Measurements from ENCODE around the gene RAB11FIP5. TPM values are rescaled to one million over a fixed set of nuclear protein-coding genes. Genes with fewer than 3 reads are reported as not detected.

RAB11FIP5 gene
- total and polyA plus RNA-seq, 2 of the 4 experiments (the other 2 are of a cell fraction), result 21.5 to 34.5 TPM

- H3K9ac ChIP-seq (ENCODE audit: low read depth, low read length), result no peak overlapping the region
- ChIA-PET POLR2A (ENCODE audit: unreplicated experiment) (no interaction called here), CTCF (interaction anchor here (1.5 kb wide), 1 partner anchor 71 kb away, joined by 3 read pairs; no protein-coding TSS in a partner anchor)
- H3K27me3 ChIP-seq (ENCODE audit: control insufficient read depth, insufficient read depth, low read length), result no peaks in the 10 kb centered on the region
- H3K79me1 ChIP-seq (ENCODE audit: low read depth in 1 of 2, low read length in 2 of 2), result peaks cover 39 to 97% of the 10 kb centered on the region in 2 experiments
- TF ChIP-seq USF2 (IDR thresholded peaks at IDR 0.05; ENCODE audit: low read depth, low read length), result no peak
- no peak for TF ChIP-seq MAFK (IDR thresholded peaks at IDR 0.05; ENCODE audit: low read depth, low read length)
- TF ChIP-seq FOS (IDR thresholded peaks at IDR 0.05; ENCODE audit: low read depth, low read length), result no peak
- no peak for TF ChIP-seq CEBPB (IDR thresholded peaks at IDR 0.05; ENCODE audit: low read depth, low read length)
- no peak for TF ChIP-seq BHLHE40 (IDR thresholded peaks at IDR 0.05; ENCODE audit: low read depth, low read length)
- TF ChIP-seq MXI1 (IDR thresholded peaks at IDR 0.05; ENCODE audit: borderline replicate concordance, low read depth, low read length), result no peak
- peaks cover 17% of the 10 kb centered on the region; the same call in 1 of the 2 replicates for H3K36me3 ChIP-seq (ENCODE audit: control insufficient read depth, insufficient read depth, low read length)
- no peak overlapping the region for H3K56ac ChIP-seq (ENCODE audit: extremely low read depth, insufficient read depth, low read length)
- H2BK15ac ChIP-seq (ENCODE audit: low read depth, low read length), result no peak overlapping the region
- dilution Hi-C loops (cut with HindIII; ENCODE audit: low sequenced_read_pairs, unreplicated experiment) (no loop called here), in situ Hi-C loops (cut with MboI; ENCODE audit: low sequenced_read_pairs) (no loop called here), intact Hi-C loops (cut with micrococcal nuclease) (no loop called here)
- no peak overlapping the region; the same call in 1 of the 2 replicates for H2AK5ac ChIP-seq (ENCODE audit: low read depth, low read length)
- no peak overlapping the region; a peak in 1 of 4 replicates for H4K8ac ChIP-seq (ENCODE audit: low read depth in 2 of 2, low read length in 2 of 2)
- H2BK120ac ChIP-seq (ENCODE audit: low read depth, low read length), result no peak overlapping the region
- no peak overlapping the region for H3K4ac ChIP-seq (ENCODE audit: low read depth, low read length)
- peaks cover 73% of the 10 kb centered on the region for H4K20me1 ChIP-seq (ENCODE audit: insufficient read depth, low read length)
- no peak for ATAC-seq (ENCODE audit: low read depth)
- no peaks in the 10 kb centered on the region for H3K9me3 ChIP-seq (ENCODE audit: control insufficient read depth, insufficient read depth, low read length)
- peak overlapping the region; percentile 78 for H3K14ac ChIP-seq (replicated peaks; ENCODE audit: low read depth, low read length)
- H4K5ac ChIP-seq (ENCODE audit: low read depth, low read length), result no peak overlapping the region
- no peak overlapping the region for H2BK20ac ChIP-seq (ENCODE audit: low read depth, low read length)
- peaks cover 60% of the 10 kb centered on the region for H3K9me1 ChIP-seq (ENCODE audit: insufficient read depth, low read length)
- H3K23ac ChIP-seq (ENCODE audit: low read depth, low read length), result peak overlapping the region; percentile 38
- no peak for DNase-seq
- no TSS peak for BruUV-seq (replicated peaks)
- no peak overlapping the region for H3K4me3 ChIP-seq (ENCODE audit: insufficient read depth, low read depth, low read length)
- H3K27ac ChIP-seq (ENCODE audit: insufficient read depth, low read length), result no peak overlapping the region
- H2AFZ ChIP-seq (replicated peaks; ENCODE audit: low read length, poor library complexity), result no peak overlapping the region
- no peak overlapping the region for H4K91ac ChIP-seq (ENCODE audit: insufficient read depth, low read depth, low read length)
- H2BK5ac ChIP-seq (ENCODE audit: low read depth, low read length, poor library complexity, severe bottlenecking), result no peak overlapping the region
- no CpG with 5 or more reads among the region's 7 CpGs for WGBS, 2 experiments (ENCODE audit: extremely low coverage in 2 of 2, insufficient read length in 1 of 2)
- H3K18ac ChIP-seq (ENCODE audit: low read depth, low read length), result no peak overlapping the region
- peaks cover 38% of the 10 kb centered on the region for H3K4me1 ChIP-seq (ENCODE audit: control insufficient read depth, insufficient read depth, low read length)
- H3K4me2 ChIP-seq (ENCODE audit: low read depth, low read length), result no peak overlapping the region
- no peak overlapping the region for H2AK9ac ChIP-seq (replicated peaks; ENCODE audit: low read depth, low read length, poor library complexity)
These were observed 20.5 kb downstream of the RAB11FIP5 start for GRCh38 chr2:73092146-73092783.
